ENCODE results near the gene REPS1.

DNA sequence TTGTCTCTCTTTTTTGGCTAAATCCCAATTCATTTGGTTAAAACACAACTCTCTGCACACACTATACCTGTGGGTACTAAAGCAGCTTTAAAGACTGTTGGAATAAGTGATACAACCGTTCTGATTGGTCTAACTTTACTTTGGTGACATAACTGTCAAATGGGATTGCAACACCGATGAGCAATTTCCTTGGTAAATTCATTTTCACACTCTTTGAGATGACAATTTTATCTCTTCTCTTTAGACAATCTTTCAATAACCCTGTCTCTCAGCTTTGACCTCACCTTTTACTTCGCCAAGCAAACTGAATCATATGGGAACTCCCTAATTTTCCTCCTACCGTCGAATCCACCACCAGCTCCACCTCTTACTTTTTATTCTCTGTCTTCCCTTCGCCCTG is 131.4 kb downstream of the REPS1 start:
- no peak for TF ChIP-seq CTCF (conservative IDR thresholded peaks at IDR 0.05; ENCODE audit: low read length)
- no peak for TF ChIP-seq EZH2phosphoT487 (IDR thresholded peaks at IDR 0.05; ENCODE audit: borderline replicate concordance)

Measured in Loucy (cell line).